GM12878 (cell line): Measurements from ENCODE around the gene DDX56.

Source experiments
- BRCA1 ChIP-seq: IDR thresholded peaks from 2 replicates; pipeline ENCODE4 v1.6.1; 2011; ENCODE audit warnings: low read depth, low read length, improper control_type of control experiment
- CTCF ChIP-seq, 3 experiments: IDR thresholded peaks in 2 of 3; conservative IDR thresholded peaks in 1 of 3; 2 replicates each; pipeline ENCODE4 v1.5.1; 2011; ENCODE audit warnings: low read depth in 3 of 3, low read length in 3 of 3, mild to moderate bottlenecking in 3 of 3, control low read depth in 2 of 3, moderate library complexity in 2 of 3, inconsistent platforms in 1 of 3, mixed read lengths in 1 of 3; ENCODE audit not compliant: control insufficient read depth in 2 of 3, insufficient read depth in 1 of 3; ENCODE audit errors: extremely low read depth in 1 of 3
- HDAC6 ChIP-seq: fragments of 200-600 bp; sonication (generic); IDR thresholded peaks from one replicate; pipeline ENCODE4 v1.8.0; 2017; ENCODE audit warnings: antibody characterized with exemption; ENCODE audit not compliant: unreplicated experiment
- MEF2A ChIP-seq: IDR thresholded peaks from 2 replicates; pipeline ENCODE4 v1.6.1; 2011; ENCODE audit warnings: low read depth, mild to moderate bottlenecking, low read length, moderate library complexity; ENCODE audit not compliant: insufficient read depth
- POLR2A ChIP-seq: IDR thresholded peaks from 2 replicates; pipeline ENCODE4 v1.6.1; 2011; ENCODE audit warnings: low read depth, mild to moderate bottlenecking, low read length

GRCh38 chr7:44524811-44525388 is 48.8 kb downstream of the DDX56 start:
- TF ChIP-seq MEF2A (no peak), CTCF (IDR thresholded peaks at IDR 0.05 in 2 of 3, conservative IDR thresholded peaks at IDR 0.05 in 1 of 3; ENCODE audit: control insufficient read depth in 2 of 3, extremely low read depth in 1 of 3, insufficient read depth in 1 of 3, low read depth in 3 of 3, low read length in 3 of 3) (no peak), HDAC6 (no peak), POLR2A (no peak), BRCA1 (no peak)
